GM19099 (cell line): ENCODE measurements around the gene PLLP.

ENCODE experiments used
- POLR2A ChIP-seq: IDR thresholded peaks from 3 replicates; pipeline ENCODE4 v1.6.1; 2011; ENCODE audit warnings: low read depth; ENCODE audit not compliant: insufficient read length; ENCODE audit errors: extremely low read depth

The PLLP gene

GRCh38 chr16:57268804-57269800 is 15.4 kb downstream of the PLLP start:
- TF ChIP-seq POLR2A: no peak

DNA sequence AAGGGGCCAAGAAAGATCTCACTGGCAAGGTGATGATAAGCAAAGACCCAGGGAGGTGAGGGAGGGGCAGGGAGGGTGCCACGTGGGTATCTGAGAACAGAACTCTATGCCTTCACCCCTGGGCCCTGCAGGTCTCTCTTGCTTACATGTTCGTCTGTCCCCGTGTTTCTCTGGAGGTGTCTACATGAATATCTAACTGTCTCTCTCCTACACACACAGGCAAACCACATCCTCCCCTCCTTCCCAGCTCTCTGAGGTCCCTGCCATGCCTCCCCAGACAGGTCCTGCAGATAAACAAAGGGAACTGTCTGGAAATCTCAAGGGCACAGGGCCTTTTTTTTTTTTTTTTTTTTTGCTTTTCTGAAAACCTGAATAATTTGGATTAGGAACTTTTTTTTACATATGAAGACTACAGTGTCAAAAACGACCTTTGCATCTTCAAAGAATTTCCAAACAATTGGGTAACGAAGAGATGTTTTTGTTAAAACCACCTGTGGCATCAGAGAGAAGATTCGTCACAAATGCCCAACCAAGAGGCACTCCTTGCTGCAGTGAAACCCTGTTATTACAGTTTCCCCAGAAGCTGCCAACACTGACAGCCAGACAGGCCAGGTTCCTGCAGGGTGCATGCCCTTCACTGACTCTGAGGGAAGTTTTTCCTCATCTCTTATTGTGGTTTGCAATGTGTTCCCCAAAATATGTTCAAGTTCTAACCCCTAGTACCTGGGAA is 17.8 kb downstream of the PLLP start:
- no peak for TF ChIP-seq POLR2A

DNA sequence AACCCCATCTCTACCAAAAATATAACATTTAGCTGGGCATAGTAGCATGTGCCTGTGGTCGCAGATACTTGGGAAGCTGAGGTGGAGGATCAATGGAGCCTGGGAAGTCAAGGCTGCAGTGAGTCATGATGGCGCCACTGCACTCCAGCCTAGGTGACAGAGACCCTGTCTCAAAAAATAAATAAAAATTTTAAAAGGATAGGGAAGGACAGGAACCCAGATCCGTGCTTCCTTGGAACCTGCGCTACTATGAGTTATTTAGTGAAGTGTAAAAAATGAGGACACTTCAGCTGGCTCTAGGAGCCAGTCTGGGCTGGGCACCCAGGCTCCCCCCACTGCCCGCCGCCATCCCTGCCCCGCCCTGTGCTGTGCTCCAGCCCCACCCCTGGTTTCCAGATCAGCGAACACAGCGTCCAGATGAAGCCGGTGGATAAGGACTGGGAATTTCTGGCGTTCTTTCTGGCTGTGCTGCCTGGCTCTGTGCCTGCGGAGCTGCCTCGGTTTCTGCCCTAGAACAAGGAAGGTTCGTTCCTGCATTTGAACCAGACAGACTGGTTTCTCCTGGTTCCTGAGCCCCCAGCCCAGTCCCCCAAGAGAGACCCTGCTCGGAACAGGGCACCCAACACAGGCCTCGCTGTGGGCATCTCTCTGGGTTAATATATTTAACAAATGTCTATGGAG is 18.5 kb downstream of the PLLP start:
- TF ChIP-seq POLR2A: no peak

GRCh38 chr16:57264950-57265371 is 19.5 kb downstream of the PLLP start:
- TF ChIP-seq POLR2A: no peak

DNA sequence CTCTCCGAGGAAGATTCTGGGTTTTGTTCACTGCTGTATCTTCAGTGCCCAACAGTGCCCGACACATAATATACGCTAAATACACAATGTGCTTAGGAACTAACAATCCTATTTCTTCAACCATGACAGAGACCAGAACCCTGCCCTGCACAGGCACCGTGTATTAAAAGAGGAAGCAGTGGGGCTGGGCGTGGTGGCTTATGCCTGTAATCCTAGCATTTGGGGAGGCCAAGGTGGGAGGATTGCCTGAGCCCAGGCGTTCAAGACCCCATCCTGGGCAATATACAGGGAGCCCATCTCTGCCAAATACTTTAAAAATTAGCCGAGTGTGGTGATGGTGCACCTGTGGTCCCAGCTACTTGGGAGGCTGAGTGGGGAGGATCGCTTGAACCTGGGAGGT is 20.1 kb downstream of the PLLP start:
- TF ChIP-seq POLR2A: no peak

DNA sequence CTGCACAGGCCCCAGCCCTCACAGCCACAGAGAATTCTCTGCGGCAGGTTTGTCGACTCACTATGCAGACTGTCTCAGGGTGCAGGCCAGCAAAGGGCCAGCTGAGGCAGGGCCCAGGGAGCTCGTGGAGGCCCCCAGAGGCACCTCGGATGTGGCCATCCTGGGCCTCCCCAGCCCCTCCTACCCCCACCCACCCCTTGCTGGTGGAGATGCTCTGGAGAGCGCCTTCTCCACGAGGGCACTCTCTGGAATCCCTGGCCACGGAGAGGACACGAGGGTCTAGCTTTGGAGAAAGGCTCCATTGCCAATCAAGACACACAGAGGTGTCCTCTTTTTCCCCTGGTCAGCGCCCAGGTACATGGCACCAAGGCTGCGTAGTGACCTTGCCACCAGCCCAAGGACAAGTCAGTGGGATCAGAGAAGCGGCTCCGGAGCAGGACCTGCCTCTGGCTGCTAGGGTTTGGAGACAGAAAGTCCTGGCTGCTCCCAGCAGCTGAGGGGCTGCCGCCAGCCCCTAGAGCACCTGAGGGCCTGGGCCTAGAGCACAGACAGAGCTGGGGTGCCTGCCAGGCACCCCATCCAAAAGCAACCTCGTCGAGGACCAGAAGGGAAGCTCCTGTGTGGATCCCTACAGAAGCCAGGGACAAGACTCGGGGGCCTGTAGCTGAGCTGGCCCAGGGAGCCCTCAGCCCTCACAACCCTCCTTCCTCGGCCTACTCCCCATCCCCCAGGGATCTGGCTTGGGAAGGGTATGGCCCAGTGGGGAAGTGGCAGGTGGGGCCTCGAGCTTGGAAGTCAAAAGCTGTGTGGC is 20.7 kb downstream of the PLLP start:
- TF ChIP-seq POLR2A: no peak

- TF ChIP-seq POLR2A: no peak
Measured at GRCh38 chr16:57262841-57263540, 21.5 kb downstream of the PLLP start.

DNA sequence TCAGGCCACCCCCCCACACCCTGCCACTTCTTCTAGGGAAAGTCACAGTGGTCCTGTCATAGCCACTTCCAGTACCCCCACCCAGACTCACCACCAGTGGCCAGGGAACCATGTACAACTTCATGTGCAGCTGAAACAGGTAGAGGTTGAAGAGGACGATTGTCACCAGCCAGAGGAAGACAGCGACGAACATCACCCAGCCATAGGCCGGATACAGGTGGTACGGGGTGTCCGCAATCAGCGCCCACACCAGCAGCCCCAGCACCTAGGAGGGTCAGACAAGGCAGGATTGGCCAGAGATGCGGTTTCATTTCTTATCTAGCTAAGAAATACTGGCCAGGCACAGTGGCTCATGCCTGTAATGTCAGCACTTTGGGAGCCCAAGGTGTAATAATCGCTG is 22.7 kb downstream of the PLLP start:
- no peak for TF ChIP-seq POLR2A

GRCh38 chr16:57260294-57260929 is 24.1 kb downstream of the PLLP start:
- TF ChIP-seq POLR2A: peak; percentile 39

GRCh38 chr16:57258910-57259475 is 25.5 kb downstream of the PLLP start:
- no peak for TF ChIP-seq POLR2A

- no peak for TF ChIP-seq POLR2A
Measured at GRCh38 chr16:57258226-57258909, 26.1 kb downstream of the PLLP start.

DNA sequence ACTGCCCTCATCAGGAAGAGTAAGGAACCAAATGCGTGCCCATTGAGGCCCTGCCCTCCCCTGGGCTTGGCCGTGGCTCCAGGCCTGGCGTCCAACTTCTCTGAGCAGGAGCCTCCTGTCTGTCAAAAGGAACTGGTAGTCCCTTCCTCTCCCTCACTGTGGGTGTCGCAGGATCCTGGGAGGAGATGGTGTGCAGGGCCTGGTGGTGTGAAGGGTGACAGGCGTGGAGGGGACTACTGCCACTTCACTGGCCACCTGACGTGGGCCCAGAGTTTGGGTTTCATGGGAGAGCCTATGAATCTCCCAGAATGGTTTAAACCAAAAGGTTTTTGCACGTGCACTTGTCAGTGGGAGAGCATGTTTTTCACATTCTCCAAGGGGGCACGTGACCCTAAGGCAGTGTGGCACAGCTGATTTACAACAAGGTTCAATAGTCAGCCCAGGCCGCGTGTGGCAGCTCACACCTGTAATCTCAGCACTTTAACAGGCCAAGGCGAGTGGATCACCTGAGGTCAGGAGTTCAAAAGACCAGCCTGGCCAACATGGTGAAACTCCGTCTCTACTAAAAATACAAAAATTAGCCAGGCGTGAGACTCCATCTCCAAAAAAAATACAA is 26.9 kb downstream of the PLLP start:
- TF ChIP-seq POLR2A: no peak
